ENCODE data around the gene ARHGAP10. TPM values are rescaled to one million over a fixed set of nuclear protein-coding genes. Genes with fewer than 3 reads are reported as not detected.
"Not testable (repeated sequence)": the region's sequence is repeated elsewhere in the genome, so short reads cannot be mapped to it uniquely, and the experiment has no call there.

ARHGAP10 gene
- total RNA-seq, 1 experiment from 2014 or later: 5.0 TPM

DNA sequence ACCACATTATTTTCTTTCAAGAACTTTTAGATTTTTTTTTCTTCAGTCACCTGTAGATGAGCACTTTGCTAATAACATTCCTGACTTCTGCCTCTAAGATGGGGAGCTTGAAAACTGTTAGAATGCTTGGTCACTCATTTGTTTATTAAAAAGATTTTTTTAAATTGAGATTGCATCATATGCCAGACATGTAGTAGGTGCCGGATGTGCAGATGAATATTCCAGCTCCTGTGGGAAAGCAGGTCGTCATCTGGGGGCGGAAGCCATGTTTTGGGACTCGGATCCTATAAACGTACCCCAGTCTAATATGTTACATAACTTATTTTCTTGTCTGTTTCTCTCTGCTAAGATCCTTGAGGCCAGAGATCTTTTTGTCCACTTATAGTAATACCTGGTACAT lies 236.8 kb downstream of the ARHGAP10 start:
- in situ Hi-C loops (cut with HindIII; ENCODE audit: low pct_unique_long_range_greater_than_20kb, low sequenced_read_pairs): no loop called here
- no peak for DNase-seq (ENCODE audit: low read depth, low spot score)

- DNase-seq (ENCODE audit: low read depth, low spot score): no peak
- in situ Hi-C loops (cut with HindIII; ENCODE audit: low pct_unique_long_range_greater_than_20kb, low sequenced_read_pairs): no loop called here
Observed at GRCh38 chr4:147969573-147970385, 237.9 kb downstream of the ARHGAP10 start.

GRCh38 chr4:147971116-147971515 lies 239.2 kb downstream of the ARHGAP10 start:
- no peak for DNase-seq (ENCODE audit: low read depth, low spot score)
- in situ Hi-C loops (cut with HindIII; ENCODE audit: low pct_unique_long_range_greater_than_20kb, low sequenced_read_pairs): no loop called here

DNA sequence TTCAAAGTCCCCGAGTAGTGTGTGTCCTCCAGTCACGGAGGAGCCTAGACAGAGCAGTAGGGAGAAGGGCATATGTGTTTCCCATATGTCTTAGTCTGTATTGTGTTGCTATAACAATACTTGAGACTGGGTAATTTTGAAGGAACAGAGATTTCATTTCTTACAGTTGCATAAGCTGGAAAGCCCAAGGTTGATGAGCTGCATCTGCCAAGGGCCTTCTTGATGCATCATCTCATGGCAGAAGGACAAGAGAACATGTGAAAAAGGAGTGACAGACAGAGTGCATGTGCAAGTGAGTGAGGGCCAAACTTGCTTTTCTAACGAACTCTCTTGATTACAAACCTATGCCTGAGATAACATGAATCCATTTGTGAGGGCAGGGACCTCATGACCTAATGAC lies 243.4 kb downstream of the ARHGAP10 start:
- no peak for DNase-seq (ENCODE audit: low read depth, low spot score)
- in situ Hi-C loops (cut with HindIII; ENCODE audit: low pct_unique_long_range_greater_than_20kb, low sequenced_read_pairs): no loop called here

- peak; percentile 60 for DNase-seq (ENCODE audit: low read depth, low spot score)
- in situ Hi-C loops (cut with HindIII; ENCODE audit: low pct_unique_long_range_greater_than_20kb, low sequenced_read_pairs): no loop called here
Observed at GRCh38 chr4:147975933-147976928, 244.3 kb downstream of the ARHGAP10 start.

- DNase-seq (ENCODE audit: low read depth, low spot score): no peak
- in situ Hi-C loops (cut with HindIII; ENCODE audit: low pct_unique_long_range_greater_than_20kb, low sequenced_read_pairs): no loop called here
Observed at GRCh38 chr4:147980586-147980985, 248.7 kb downstream of the ARHGAP10 start.

GRCh38 chr4:147981305-147981704 lies 249.4 kb downstream of the ARHGAP10 start:
- in situ Hi-C loops (cut with HindIII; ENCODE audit: low pct_unique_long_range_greater_than_20kb, low sequenced_read_pairs): no loop called here
- DNase-seq (ENCODE audit: low read depth, low spot score): no peak

GRCh38 chr4:147984065-147984777 lies 252.3 kb downstream of the ARHGAP10 start:
- in situ Hi-C loops (cut with HindIII; ENCODE audit: low pct_unique_long_range_greater_than_20kb, low sequenced_read_pairs): no loop called here
- peak; percentile 57 for DNase-seq (ENCODE audit: low read depth, low spot score)

DNA sequence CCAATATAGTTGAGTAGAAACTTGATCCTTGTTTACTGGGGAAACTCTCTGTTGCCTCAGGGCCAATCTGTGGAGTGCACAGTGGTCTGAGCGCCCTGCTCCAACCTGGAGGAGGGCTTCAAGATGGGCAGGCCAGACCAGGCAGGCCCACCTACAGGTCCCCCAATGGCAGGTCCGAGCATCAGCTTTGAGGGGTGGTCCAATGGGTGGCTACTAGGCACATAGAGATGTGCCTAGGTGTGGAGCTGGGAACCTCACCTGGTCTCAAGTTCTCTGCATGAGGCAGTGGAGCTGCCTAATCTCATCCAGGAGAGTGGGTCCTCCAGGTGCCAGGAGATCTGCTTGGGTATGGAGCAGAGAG lies 252.9 kb downstream of the ARHGAP10 start:
- DNase-seq (ENCODE audit: low read depth, low spot score): no peak
- in situ Hi-C loops (cut with HindIII; ENCODE audit: low pct_unique_long_range_greater_than_20kb, low sequenced_read_pairs): no loop called here

DNA sequence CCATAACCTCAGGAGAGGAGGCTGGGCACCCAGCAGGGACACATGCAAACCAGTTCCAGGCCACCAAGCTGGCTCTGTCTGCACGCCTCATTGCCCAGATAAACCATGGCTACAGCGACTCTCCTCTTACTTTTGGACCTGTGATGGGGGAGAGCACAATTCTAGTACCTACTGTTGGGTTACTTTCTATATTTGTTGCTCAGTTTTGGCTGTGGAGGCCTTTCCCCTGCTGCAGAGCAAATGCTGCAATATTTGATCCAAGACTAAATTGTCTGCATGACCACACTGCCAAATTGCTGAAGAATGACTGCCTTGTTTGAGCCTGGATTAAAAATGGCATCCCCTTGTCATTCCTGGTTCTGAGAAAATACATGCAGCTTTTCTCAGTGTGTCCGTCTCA lies 253.5 kb downstream of the ARHGAP10 start:
- in situ Hi-C loops (cut with HindIII; ENCODE audit: low pct_unique_long_range_greater_than_20kb, low sequenced_read_pairs): no loop called here

DNA sequence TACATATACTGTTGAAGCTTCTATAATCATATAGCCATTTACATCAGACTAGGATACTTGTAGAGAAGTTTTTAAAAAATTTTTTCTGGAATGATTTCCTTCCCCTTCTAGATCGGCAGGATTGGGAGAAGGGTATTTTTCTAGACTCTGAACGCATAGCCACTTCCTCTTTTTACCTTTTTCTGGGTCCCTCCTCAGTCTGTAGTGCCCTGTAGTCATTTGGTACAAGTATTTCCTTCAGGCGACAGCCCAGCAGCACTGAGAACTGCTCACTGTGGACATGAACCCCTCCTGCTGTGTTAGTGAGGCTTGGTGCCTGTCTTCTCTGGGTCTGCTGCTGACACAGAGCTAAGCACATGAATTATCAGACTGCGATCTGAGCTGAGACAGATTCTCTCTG lies 255.4 kb downstream of the ARHGAP10 start:
- in situ Hi-C loops (cut with HindIII; ENCODE audit: low pct_unique_long_range_greater_than_20kb, low sequenced_read_pairs): no loop called here
- no peak for DNase-seq (ENCODE audit: low read depth, low spot score)

More for the DNA sequence above, 253.5 kb downstream of the ARHGAP10 start:
- DNase-seq (ENCODE audit: low read depth, low spot score): no peak

DNA sequence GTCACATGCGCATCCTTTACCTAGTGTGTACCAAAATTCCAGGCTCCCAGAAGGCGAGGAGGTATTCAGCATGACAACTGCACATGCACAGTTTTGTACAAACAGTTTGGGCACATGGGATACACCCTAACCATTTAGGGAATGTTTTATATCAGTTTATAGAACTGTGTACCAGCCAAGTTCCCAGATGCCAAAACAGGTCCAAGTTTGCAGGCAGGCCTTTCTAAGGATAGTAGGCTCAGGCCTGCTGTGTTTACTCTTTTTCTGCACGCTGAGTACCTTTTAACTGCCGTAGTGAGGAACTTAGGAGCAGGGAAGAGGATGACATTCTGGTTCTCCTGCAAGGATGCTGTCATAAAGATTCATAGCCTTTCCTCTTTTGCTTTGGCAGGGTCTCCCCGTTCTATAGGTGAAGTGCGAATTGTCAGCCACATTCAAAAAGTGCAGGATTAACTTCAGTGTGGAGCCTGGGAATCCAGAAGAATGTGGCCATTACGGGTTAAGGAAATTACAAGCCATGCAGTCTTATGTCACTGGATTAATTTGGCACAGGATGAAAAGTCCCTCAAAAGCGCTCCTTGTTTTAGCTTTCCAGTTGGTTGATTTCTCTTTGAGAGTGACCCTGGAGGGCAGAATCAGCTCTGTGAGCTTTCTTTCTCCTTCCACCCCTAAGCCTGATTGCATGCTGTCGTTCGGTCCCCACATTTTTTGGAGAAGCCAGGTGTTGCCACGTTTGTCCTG lies 259.8 kb downstream of the ARHGAP10 start:
- DNase-seq (ENCODE audit: low read depth, low spot score): no peak
- in situ Hi-C loops (cut with HindIII; ENCODE audit: low pct_unique_long_range_greater_than_20kb, low sequenced_read_pairs): no loop called here

DNA sequence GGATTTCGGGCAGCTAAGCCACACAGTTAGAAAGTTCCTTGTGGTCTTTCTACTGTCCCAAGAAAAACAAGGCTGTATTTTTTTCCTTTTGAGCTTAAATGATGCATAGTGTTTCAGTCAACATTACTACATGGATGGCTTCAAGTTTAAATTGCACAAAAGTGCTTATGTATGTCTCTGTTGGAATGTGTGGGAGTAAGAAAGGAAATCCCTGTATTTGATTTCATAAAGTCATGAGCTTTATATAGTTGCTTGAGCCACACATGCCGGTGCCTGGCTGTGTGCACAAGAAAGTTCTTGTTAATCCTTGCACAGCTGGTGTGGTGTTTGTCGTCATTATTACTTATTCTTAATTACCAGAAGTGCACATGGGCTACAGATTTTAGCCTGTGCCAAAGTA lies 262.2 kb downstream of the ARHGAP10 start:
- DNase-seq (ENCODE audit: low read depth, low spot score): peak; percentile 63
- in situ Hi-C loops (cut with HindIII; ENCODE audit: low pct_unique_long_range_greater_than_20kb, low sequenced_read_pairs): no loop called here

- no peak for DNase-seq (ENCODE audit: low read depth, low spot score)
- in situ Hi-C loops (cut with HindIII; ENCODE audit: low pct_unique_long_range_greater_than_20kb, low sequenced_read_pairs): no loop called here
Observed at GRCh38 chr4:147994491-147995385, 262.9 kb downstream of the ARHGAP10 start.

GRCh38 chr4:147996859-147997258 lies 265.0 kb downstream of the ARHGAP10 start:
- no peak for DNase-seq (ENCODE audit: low read depth, low spot score)
- in situ Hi-C loops (cut with HindIII; ENCODE audit: low pct_unique_long_range_greater_than_20kb, low sequenced_read_pairs): no loop called here

DNA sequence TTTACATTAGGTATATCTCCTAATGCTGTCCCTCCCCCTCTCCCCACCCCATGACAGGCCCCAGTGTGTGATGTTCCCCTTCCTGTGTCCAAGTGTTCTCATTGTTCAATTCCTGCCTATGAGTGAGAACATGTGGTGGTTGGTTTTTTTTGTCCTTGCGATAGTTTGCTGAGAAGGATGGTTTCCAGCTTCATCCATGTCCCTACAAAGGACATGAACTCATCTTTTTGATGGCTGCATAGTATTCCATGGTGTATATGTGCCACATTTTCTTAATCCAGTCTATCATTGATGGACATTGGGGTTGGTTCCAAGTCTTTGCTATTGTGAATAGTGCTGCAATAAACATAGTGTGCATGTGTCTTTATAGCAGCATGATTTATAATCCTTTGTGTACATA lies 268.1 kb downstream of the ARHGAP10 start:
- in situ Hi-C loops (cut with HindIII; ENCODE audit: low pct_unique_long_range_greater_than_20kb, low sequenced_read_pairs): not testable (repeated sequence)

More for the DNA sequence above, 268.1 kb downstream of the ARHGAP10 start:
- not testable (repeated sequence) for DNase-seq (ENCODE audit: low read depth, low spot score)
